HG03432 (cell line): ENCODE results near the gene PRMT9.

Source experiments
- ATAC-seq: cut with Tn5 transposase; IDR thresholded peaks from one replicate; pipeline ENCODE4 v1.9.1; 2021; ENCODE audit warnings: mild to moderate bottlenecking, moderate library complexity; ENCODE audit not compliant: unreplicated experiment

The PRMT9 gene

DNA sequence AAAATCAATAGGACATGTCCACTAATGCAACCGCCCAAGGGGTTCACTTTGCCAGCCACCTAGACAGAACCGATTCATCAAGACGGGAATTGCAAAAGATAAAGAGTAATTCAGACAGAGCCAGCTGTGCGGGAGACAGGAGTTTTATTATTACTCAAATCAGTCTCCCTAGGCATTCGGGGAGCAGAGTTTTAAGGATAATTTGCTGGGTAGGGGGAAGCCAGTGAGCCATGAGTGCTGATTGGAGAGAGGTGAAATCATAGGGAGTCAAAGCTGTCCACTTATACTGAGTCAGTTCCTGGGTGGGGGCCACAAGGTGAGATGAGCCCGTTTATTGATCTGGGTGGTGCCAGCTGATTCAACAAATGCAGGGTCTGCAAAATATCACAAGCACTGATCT, 58.2 kb downstream of the PRMT9 start:
- no peak for ATAC-seq

- ATAC-seq = no peak
Measured at GRCh38 chr4:147620315-147620714, 63.6 kb downstream of the PRMT9 start.

DNA sequence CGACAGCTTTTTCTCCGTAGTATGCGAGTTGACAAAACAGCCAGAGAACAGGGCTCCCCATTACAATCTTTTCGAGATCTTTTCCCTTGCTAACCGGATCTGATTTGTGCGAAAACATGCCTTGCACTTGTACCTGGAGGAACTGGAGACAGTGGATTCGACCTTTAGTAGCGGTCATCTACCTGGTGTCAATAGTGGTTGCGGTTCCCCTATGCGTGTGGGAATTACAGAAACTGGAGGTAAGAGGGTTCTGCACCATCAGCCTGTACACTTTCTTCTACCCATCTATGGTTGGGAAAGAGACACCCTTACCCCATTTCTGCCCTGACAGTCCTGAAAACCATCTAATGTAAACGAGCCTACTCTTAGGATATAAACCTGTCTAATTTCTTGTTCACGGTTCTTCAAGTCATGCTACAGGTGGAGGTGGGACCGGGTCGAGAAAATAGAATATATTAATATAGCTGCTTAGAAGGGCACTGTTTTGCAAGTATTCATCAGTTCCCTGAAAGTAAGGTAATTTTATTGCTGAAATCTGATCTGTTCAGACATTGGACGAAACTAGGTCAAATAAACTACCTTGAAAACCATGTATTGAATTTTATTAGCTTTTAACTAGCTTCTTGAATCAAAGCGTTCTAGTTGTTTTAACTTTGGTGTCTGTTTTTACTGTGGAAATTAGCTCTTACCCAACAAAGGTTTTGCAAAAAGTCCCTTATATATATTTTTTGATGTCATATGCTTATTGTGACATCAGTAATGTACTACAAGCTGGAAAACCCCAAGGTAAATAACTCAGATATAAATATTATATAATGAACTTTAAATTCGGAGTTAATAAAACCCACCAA, 65.9 kb downstream of the PRMT9 start:
- peak; percentile 9 for ATAC-seq

DNA sequence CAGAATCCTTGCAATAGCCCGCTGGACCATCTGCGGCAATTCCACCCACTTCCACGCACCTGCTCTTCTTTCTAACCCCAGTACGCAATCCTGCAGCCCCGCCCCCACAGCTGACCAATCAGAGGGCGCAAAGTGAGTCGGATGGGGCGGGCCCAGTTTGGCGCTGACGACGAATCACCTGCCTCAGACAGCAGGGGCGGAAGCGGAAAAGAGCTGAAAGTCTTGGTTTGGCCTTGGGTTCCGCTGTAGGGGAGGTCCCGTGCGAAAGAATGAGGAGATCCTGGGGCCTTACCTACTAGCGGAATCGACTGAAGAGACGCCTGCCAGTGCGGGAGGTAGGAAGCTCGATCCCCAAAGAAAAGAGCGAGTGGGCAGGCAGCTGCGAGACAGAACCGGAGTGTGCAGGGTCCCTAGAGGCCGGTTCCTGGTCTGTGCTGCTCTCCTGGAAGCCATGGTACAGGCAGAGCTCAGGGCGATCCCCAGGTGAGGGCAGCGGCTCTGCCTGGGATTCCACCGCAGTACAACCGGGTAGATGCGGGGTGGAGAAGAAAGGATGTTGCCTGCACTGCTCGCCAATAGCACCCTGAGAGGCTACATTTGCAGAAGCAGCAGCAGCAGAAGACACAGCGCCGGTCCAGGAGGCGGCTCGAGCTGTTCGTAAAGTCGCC, 66.7 kb downstream of the PRMT9 start, which contains the start of gene TMEM184C:
TSS of gene TMEM184C (plus strand) at position 225 of the 668 bp plus-strand sequence. CDS start 560 bp downstream, outside the sequence.
- ATAC-seq = peak; percentile 100

GRCh38 chr4:147616849-147617172, 67.2 kb downstream of the PRMT9 start:
- peak; percentile 13 for ATAC-seq

DNA sequence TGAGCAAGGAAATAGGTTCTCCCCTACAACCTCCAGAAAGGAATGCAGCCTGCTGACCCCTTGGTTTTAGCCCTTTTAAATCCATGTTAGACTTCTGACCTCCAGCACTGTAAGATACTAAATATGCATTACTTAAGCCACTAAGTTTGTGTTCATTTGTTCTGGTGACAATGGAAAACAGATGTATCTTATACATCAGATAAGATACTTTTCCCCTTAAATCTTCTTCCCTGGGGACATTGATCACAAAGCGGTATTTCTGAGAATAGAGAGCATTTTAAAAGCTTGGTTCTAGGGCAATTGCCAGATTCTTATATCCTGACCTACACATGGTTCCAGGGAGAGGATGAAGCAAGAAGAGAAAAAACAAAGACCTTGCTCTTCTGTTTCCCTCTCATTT, 73.3 kb downstream of the PRMT9 start:
- ATAC-seq = no peak

GRCh38 chr4:147607471-147607870, 76.5 kb downstream of the PRMT9 start:
- ATAC-seq = no peak

DNA sequence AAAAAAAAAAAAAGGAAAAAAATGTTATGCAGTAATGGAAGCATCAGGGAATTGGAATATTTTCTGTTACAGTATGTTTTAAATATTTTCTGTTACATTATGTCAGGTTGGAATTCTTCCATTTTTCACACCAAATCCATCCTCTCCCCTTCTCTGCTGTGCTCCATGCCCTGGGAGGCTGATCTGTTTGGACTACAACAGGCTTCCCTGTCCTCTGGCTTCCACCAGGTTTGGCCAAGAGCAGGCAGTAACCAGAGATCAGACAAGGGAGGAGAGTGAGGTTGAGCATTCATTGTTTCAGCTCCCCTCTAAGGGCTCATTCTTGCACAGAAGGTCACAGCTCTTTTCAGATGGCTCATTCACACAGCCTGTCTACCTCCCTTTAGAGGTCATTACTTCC, 78.5 kb downstream of the PRMT9 start:
- no peak for ATAC-seq

- no peak for ATAC-seq
Measured at GRCh38 chr4:147599769-147600168, 84.2 kb downstream of the PRMT9 start.

- no peak for ATAC-seq
Measured at GRCh38 chr4:147599206-147599605, 84.8 kb downstream of the PRMT9 start.

DNA sequence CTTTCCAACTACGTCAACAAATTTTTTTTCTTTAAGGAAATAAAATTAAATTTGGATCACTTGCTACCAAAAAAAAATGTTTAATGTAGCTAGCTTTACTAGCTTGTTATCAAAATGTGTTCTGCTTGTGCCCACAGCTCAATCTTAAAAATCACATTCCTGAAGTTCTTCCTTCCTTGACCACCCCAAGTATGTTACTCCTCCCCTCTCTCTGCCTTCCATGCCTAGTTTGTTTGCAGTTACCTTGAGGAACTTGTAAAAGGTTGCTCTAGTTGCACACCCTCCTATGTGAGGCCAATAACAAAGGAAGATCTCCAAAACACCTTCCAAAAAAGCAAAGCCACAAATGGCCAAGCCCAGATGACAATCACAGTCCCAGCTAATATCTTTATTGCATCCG, 86.4 kb downstream of the PRMT9 start:
- ATAC-seq = no peak

GRCh38 chr4:147596981-147597380, 87.0 kb downstream of the PRMT9 start:
- ATAC-seq = no peak

GRCh38 chr4:147596377-147596776, 87.6 kb downstream of the PRMT9 start:
- peak; percentile 45 for ATAC-seq

DNA sequence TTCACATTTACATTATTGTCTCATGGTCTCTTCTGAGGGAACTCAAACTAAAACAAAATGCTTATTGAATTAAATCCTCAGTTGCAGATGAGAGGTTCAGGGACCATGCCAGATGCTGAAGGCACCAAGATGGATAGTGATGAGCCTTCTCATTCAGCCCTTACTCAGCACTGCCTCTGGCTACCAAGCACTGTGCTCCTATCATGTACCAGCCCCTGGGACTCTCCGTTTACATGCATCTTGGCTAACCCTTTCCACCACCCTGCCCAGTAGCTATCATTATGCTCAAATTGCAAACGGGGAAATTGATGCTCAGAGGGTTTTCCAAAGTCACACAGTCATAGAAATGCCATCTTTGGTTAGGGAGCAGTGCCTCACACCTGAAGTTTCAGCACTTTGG, 89.4 kb downstream of the PRMT9 start:
- no peak for ATAC-seq

DNA sequence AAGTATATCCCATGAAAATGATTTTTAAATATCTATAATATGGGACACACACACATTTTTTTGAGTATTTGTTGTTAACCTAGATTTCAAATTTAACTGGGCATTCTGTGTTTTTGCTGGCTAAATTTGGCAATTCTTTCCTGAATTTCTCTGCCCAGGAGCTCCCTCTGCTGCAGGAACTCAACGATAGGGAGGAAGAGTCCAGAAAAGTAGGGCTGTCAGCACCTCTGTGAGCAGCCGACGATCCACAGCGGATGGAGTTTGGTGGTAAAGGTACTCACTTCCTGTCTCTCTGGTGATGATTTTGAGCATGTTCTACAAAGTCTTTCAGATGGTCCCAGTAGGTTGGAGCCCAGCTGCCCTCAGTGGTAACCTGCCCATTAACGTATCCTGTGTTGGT, 89.9 kb downstream of the PRMT9 start:
- ATAC-seq = no peak

DNA sequence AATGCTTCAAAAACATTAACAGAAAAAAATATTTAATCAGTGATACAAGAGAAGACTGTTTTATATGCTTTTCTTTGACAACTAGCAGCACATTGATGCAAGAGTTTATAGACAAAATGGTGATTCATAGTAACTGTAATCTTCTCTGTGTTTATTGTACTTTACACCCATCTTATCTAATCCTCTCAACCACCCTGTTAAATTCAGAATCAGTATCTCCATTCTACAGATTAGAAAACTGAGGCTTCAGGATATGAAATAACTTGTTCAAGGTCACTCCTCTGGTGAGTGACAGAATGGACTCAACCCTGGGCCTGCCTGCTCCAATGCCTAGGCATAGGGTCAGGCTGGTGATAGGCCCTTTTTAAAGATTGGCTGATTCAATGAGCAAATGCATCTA, 92.9 kb downstream of the PRMT9 start:
- no peak for ATAC-seq

GRCh38 chr4:147590249-147590920, 93.6 kb downstream of the PRMT9 start:
- ATAC-seq = peak; percentile 54

GRCh38 chr4:147589586-147589985, 94.4 kb downstream of the PRMT9 start:
- no peak for ATAC-seq
